ENCODE measurements around the gene RBBP7. TPM values are rescaled to one million over a fixed set of nuclear protein-coding genes. Genes with fewer than 3 reads are reported as not detected.

The RBBP7 gene
- polyA plus RNA-seq, 1 donor (not counting 4 experiments of a cell fraction or from before 2014, with no cell fraction given) = 137 TPM

DNA sequence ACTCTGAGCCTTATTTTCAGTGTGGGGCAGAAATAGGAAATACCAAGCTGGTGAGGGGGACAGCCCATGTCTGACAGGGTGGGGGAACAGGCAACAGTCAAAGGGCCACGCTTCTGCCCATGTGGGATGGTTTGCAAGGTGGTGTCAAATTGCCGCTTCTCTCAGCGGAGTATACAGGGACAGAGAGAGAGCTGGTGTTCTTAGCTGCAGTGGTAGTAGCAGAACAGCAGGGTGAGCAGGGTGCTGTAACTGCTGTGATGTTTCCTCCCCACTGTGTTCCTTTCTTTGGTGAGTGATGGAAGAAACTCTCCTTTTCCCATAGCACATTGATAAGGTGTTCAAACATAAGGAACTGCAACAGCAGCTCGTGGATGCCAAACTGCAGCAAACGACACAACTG, 37.9 kb downstream of the RBBP7 start:
- H2AFZ ChIP-seq (ENCODE audit: control insufficient read depth, low read length) = no peak overlapping the region
- DNase-seq (ENCODE audit: low read depth, low spot score) = no peak
- H3K79me2 ChIP-seq (ENCODE audit: control insufficient read depth, insufficient read depth, low read length) = no peaks in the 10 kb centered on the region
- no peak overlapping the region for H3K4me2 ChIP-seq (ENCODE audit: control insufficient read depth, extremely low read depth, insufficient read depth, low read depth, low read length)
- H4K20me1 ChIP-seq (ENCODE audit: control insufficient read depth, extremely low read depth, insufficient read depth, low read length) = no peaks in the 10 kb centered on the region
- no peak overlapping the region for H3K4me3 ChIP-seq (ENCODE audit: control insufficient read depth in 2 of 3, extremely low read depth in 1 of 3, insufficient read depth in 2 of 3, low read depth in 1 of 3, low read length in 3 of 3)
- no peak for FAIRE-seq
- H3K36me3 ChIP-seq (ENCODE audit: control insufficient read depth in 2 of 2, extremely low read depth in 1 of 2, insufficient read depth in 2 of 2, low read length in 2 of 2) = peaks cover 27 to 28% of the 10 kb centered on the region in 2 experiments
- no peak overlapping the region for H3K27ac ChIP-seq (ENCODE audit: control insufficient read depth, insufficient read depth, low read length)
- H3K4me1 ChIP-seq (ENCODE audit: control insufficient read depth, extremely low read depth, insufficient read depth, low read length) = peaks cover 12% of the 10 kb centered on the region
- no peaks in the 10 kb centered on the region for H3K27me3 ChIP-seq (ENCODE audit: control insufficient read depth, extremely low read depth, insufficient read depth, low read length)
- dilution Hi-C loops (cut with MboI; ENCODE audit: extremely low pct_ligation_motif_present, low sequenced_read_pairs) = loop anchor here (25.0 kb wide), 1 partner anchor 230 kb away; no protein-coding TSS in a partner anchor
- TF ChIP-seq EZH2 (IDR thresholded peaks at IDR 0.05; ENCODE audit: low read length) = no peak
- TF ChIP-seq, protein P1, sequence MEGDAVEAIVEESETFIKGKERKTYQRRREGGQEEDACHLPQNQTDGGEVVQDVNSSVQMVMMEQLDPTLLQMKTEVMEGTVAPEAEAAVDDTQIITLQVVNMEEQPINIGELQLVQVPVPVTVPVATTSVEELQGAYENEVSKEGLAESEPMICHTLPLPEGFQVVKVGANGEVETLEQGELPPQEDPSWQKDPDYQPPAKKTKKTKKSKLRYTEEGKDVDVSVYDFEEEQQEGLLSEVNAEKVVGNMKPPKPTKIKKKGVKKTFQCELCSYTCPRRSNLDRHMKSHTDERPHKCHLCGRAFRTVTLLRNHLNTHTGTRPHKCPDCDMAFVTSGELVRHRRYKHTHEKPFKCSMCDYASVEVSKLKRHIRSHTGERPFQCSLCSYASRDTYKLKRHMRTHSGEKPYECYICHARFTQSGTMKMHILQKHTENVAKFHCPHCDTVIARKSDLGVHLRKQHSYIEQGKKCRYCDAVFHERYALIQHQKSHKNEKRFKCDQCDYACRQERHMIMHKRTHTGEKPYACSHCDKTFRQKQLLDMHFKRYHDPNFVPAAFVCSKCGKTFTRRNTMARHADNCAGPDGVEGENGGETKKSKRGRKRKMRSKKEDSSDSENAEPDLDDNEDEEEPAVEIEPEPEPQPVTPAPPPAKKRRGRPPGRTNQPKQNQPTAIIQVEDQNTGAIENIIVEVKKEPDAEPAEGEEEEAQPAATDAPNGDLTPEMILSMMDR (optimal IDR thresholded peaks at IDR 0.05 in 1 of 3, IDR thresholded peaks at IDR 0.05 in 1 of 3, conservative IDR thresholded peaks at IDR 0.05 in 1 of 3; ENCODE audit: extremely low read depth in 1 of 3, insufficient read depth in 2 of 3, low read length in 3 of 3) = no peak
- no peak overlapping the region for H3K9ac ChIP-seq (ENCODE audit: control insufficient read depth, extremely low read depth, insufficient read depth, low read length)
- no peaks in the 10 kb centered on the region for H3K9me3 ChIP-seq (ENCODE audit: control insufficient read depth, low read depth, low read length)
- no peaks in the 10 kb centered on the region for H3K9me1 ChIP-seq (ENCODE audit: control insufficient read depth, extremely low read depth, insufficient read depth, low read length)

GRCh38 chrX:16828124-16828908, 41.8 kb downstream of the RBBP7 start:
- Histone ChIP-seq H3K9ac (ENCODE audit: control insufficient read depth, extremely low read depth, insufficient read depth, low read length) (no peak overlapping the region), H3K4me1 (ENCODE audit: control insufficient read depth, extremely low read depth, insufficient read depth, low read length) (peaks cover 40% of the 10 kb centered on the region), H3K27ac (ENCODE audit: control insufficient read depth, insufficient read depth, low read length) (peak overlapping the region; percentile 15), H3K4me2 (ENCODE audit: control insufficient read depth, extremely low read depth, insufficient read depth, low read depth, low read length) (peak overlapping the region; percentile 67), H3K27me3 (ENCODE audit: control insufficient read depth, extremely low read depth, insufficient read depth, low read length) (no peaks in the 10 kb centered on the region), H3K9me3 (ENCODE audit: control insufficient read depth, low read depth, low read length) (no peaks in the 10 kb centered on the region), H4K20me1 (ENCODE audit: control insufficient read depth, extremely low read depth, insufficient read depth, low read length) (no peaks in the 10 kb centered on the region), H2AFZ (ENCODE audit: control insufficient read depth, low read length) (no peak overlapping the region), H3K9me1 (ENCODE audit: control insufficient read depth, extremely low read depth, insufficient read depth, low read length) (no peaks in the 10 kb centered on the region), H3K36me3 (ENCODE audit: control insufficient read depth in 2 of 2, extremely low read depth in 1 of 2, insufficient read depth in 2 of 2, low read length in 2 of 2) (peaks cover 16 to 23% of the 10 kb centered on the region in 2 experiments), H3K79me2 (ENCODE audit: control insufficient read depth, insufficient read depth, low read length) (no peaks in the 10 kb centered on the region), H3K4me3 (ENCODE audit: control insufficient read depth in 2 of 3, extremely low read depth in 1 of 3, insufficient read depth in 2 of 3, low read depth in 1 of 3, low read length in 3 of 3) (no peak overlapping the region)
- TF ChIP-seq EZH2 (IDR thresholded peaks at IDR 0.05; ENCODE audit: low read length) = no peak
- TF ChIP-seq, protein P1 (optimal IDR thresholded peaks at IDR 0.05 in 1 of 3, IDR thresholded peaks at IDR 0.05 in 1 of 3, conservative IDR thresholded peaks at IDR 0.05 in 1 of 3; ENCODE audit: extremely low read depth in 1 of 3, insufficient read depth in 2 of 3, low read length in 3 of 3) = no peak
- peak; percentile 26 for FAIRE-seq
- DNase-seq (ENCODE audit: low read depth, low spot score) = no peak
- dilution Hi-C loops (cut with MboI; ENCODE audit: extremely low pct_ligation_motif_present, low sequenced_read_pairs) = loop anchor here (25.0 kb wide), 1 partner anchor 234 kb away; no protein-coding TSS in a partner anchor
